BLaER1 treated with 17β-estradiol and CSF1 and Interleukin-3, amounts not matched to agents 10 nM and 100 nM (cell line): ENCODE data around the gene DDX25.

Experiments
- H3K27ac ChIP-seq, 11 experiments: shearing (Covaris generic); formaldehyde crosslinking; 2 replicates each; pipeline ENCODE4 v1.8.1; 2022
- H3K27me3 ChIP-seq, 11 experiments: shearing (Covaris generic); formaldehyde crosslinking; 2 replicates each; pipeline ENCODE4 v1.8.1; 2022
- H3K36me3 ChIP-seq, 11 experiments: shearing (Covaris generic); formaldehyde crosslinking; 2 replicates each; pipeline ENCODE4 v1.8.1; 2022
- H3K4me1 ChIP-seq, 10 experiments: shearing (Covaris generic); formaldehyde crosslinking; 2 replicates each; pipeline ENCODE4 v1.8.1; 2022
- H3K4me2 ChIP-seq, 11 experiments: shearing (Covaris generic); formaldehyde crosslinking; 2 replicates each; pipeline ENCODE4 v1.8.1; 2022
- H3K4me3 ChIP-seq, 10 experiments: shearing (Covaris generic); formaldehyde crosslinking; 2 replicates each; pipeline ENCODE4 v1.8.1; 2022
- H3K9ac ChIP-seq, 11 experiments: shearing (Covaris generic); formaldehyde crosslinking; 2 replicates each; pipeline ENCODE4 v1.8.1; 2022
- H3K9me3 ChIP-seq, 11 experiments: shearing (Covaris generic); formaldehyde crosslinking; replicated peaks in 1 of 11; 2 replicates each; pipeline ENCODE4 v1.8.1; 2022
- H4K20me1 ChIP-seq, 11 experiments: shearing (Covaris generic); formaldehyde crosslinking; 2 replicates each; pipeline ENCODE4 v1.8.1; 2022
- Cebpa-rat ChIP-seq, 11 experiments: shearing (Covaris generic); IDR thresholded peaks; 2 replicates each; pipeline ENCODE4 v1.8.1; 2022

Gene DDX25

GRCh38 chr11:125939081-125939521 lies 34.8 kb downstream of the DDX25 start:
- Histone ChIP-seq H4K20me1 (no peaks in the 10 kb centered on the region), H3K36me3 (no peaks in the 10 kb centered on the region), H3K4me3 (no peak overlapping the region), H3K4me2 (peak overlapping the region in 2 of 11 experiments; percentile 17 to 32; a peak in 2 of 22 replicates), H3K9ac (no peak overlapping the region), H3K27me3 (no peaks in the 10 kb centered on the region), H3K9me3 (no peaks in the 10 kb centered on the region), H3K27ac (no peak overlapping the region), H3K4me1 (peaks cover 0 to 39% (median 29%) of the 10 kb centered on the region in 10 experiments; a peak in 16 of 20 replicates)
- TF ChIP-seq Cebpa-rat (IDR thresholded peaks at IDR 0.05): no peak

GRCh38 chr11:125940145-125940544 lies 35.8 kb downstream of the DDX25 start:
- Histone ChIP-seq H3K27me3 (no peaks in the 10 kb centered on the region), H3K4me1 (peaks cover 0 to 39% (median 29%) of the 10 kb centered on the region in 10 experiments; a peak in 16 of 20 replicates), H4K20me1 (no peaks in the 10 kb centered on the region; a peak in 1 of 22 replicates), H3K9ac (no peak overlapping the region), H3K4me2 (no peak overlapping the region), H3K36me3 (no peaks in the 10 kb centered on the region), H3K9me3 (no peaks in the 10 kb centered on the region), H3K4me3 (no peak overlapping the region), H3K27ac (no peak overlapping the region)
- no peak for TF ChIP-seq Cebpa-rat (IDR thresholded peaks at IDR 0.05)

GRCh38 chr11:125941267-125941618 lies 36.9 kb downstream of the DDX25 start:
- Histone ChIP-seq H3K4me3 (no peak overlapping the region), H3K36me3 (no peaks in the 10 kb centered on the region), H3K4me1 (peaks cover 0 to 48% (median 35%) of the 10 kb centered on the region in 10 experiments; a peak in 16 of 20 replicates), H4K20me1 (no peaks in the 10 kb centered on the region; a peak in 1 of 22 replicates), H3K27me3 (no peaks in the 10 kb centered on the region), H3K9me3 (no peaks in the 10 kb centered on the region), H3K4me2 (peak overlapping the region in 8 of 11 experiments; percentile 19 to 70 (median 54); a peak in 16 of 22 replicates), H3K27ac (no peak overlapping the region), H3K9ac (no peak overlapping the region)
- TF ChIP-seq Cebpa-rat (IDR thresholded peaks at IDR 0.05): no peak

DNA sequence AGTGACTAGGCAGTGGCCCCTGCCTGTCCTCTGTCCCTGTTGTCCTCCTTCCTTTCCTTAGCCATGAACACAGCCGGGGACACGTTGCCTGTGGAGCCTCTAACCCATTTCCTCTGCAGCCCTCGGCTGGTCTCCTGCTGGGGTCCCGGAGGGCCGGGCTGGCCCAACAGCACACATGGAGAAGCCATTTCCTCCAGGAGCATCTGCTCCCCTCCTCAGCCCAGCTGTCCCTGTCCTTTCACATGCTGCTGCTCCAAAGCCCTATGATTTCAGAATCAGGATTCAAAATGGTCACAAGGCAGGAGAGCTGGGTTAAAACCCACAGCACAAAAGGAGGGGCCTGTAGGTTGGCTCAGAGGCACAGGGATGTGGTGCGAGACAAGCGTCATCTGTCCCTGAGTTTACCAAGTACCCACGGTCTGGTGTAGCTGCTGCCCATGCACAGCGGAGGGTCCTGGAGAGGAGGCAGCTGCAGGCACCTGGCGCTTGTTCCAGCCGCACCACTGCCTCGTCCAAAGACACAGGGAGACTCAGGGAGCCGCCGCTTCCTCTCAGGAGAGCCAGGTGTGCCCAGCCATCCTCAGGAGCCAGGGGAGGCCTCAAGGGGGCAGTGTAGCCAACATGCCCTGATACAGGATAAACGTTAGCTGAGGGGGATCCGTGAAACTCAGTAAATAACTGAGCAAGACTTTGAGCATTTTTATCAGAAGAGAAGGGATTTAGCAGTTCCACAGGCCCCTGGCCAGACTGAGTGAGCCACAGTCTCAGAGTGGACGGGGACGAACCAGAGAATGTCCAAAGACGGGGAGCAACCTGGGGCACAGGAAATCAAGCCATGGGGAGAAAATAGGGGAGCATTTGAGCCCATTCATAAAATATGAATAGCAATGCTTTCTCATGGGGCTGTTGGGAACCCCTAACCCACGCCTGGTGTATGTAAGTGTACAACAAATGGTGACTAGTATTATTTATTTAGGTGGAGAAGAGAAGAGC lies 37.6 kb downstream of the DDX25 start:
- Histone ChIP-seq H3K9me3 (no peaks in the 10 kb centered on the region), H3K9ac (peak overlapping the region in 2 of 11 experiments; percentile 9 to 11; a peak in 1 of 22 replicates), H4K20me1 (no peaks in the 10 kb centered on the region; a peak in 1 of 22 replicates), H3K4me2 (peak overlapping the region in 9 of 11 experiments; percentile 6 to 70 (median 47); a peak in 16 of 22 replicates), H3K27me3 (no peaks in the 10 kb centered on the region), H3K27ac (no peak overlapping the region), H3K4me1 (peaks cover 0 to 55% (median 39%) of the 10 kb centered on the region in 10 experiments; a peak in 16 of 20 replicates), H3K4me3 (no peak overlapping the region), H3K36me3 (no peaks in the 10 kb centered on the region)
- TF ChIP-seq Cebpa-rat (IDR thresholded peaks at IDR 0.05): no peak

DNA sequence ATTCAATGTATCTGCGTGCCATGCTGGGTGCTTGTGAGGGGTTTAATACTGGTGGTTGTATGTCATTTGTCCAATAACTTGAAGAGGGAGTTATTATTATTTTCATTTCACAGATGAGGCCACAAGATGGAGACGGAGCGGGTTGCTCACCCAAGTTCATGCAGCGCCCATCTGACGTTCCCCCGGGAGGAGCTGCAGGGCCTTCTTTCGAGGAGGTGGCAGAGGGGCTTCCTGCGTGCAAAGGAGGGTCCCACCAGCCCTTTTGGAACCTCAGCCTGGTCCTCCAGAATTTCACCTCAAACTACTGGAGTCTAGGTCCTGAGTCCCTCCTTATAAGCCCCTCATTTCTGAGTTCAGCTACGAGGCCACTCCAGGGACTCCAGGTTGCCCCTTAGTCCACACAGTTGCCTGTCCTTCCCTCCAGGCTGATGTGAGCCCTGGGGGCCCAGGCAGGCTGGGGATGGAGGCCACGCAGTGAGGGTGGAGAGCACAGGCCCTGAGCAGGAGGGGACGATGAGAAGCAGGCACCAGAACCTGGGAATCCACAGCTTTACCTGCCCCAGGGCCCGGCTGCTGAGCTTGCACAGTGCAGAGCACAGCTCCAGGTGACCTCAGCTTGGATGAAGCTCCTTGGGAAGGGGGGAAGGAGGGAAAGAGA lies 38.6 kb downstream of the DDX25 start:
- no peaks in the 10 kb centered on the region for H3K36me3 ChIP-seq
- no peak overlapping the region for H3K4me3 ChIP-seq
- no peaks in the 10 kb centered on the region for H3K27me3 ChIP-seq
- H3K4me1 ChIP-seq: peaks cover 0 to 65% (median 49%) of the 10 kb centered on the region in 10 experiments; a peak in 18 of 20 replicates
- no peak overlapping the region for H3K27ac ChIP-seq
- no peaks in the 10 kb centered on the region; a peak in 1 of 22 replicates for H4K20me1 ChIP-seq
- peak overlapping the region in 8 of 11 experiments; percentile 19 to 70 (median 54); a peak in 12 of 22 replicates for H3K4me2 ChIP-seq
- no peak for TF ChIP-seq Cebpa-rat (IDR thresholded peaks at IDR 0.05)
- H3K9me3 ChIP-seq: no peaks in the 10 kb centered on the region
- H3K9ac ChIP-seq: 0 out of 22 replicates have a peak overlapping the region, but pooled peaks of 1 of the 11 experiments have one; percentile 18

GRCh38 chr11:125943661-125944349 lies 39.5 kb downstream of the DDX25 start:
- no peaks in the 10 kb centered on the region; a peak in 1 of 22 replicates for H4K20me1 ChIP-seq
- H3K4me1 ChIP-seq: peaks cover 0 to 65% (median 53%) of the 10 kb centered on the region in 10 experiments; a peak in 18 of 20 replicates
- peak overlapping the region in 2 of 11 experiments; percentile 68 to 70; a peak in 2 of 22 replicates for H3K4me2 ChIP-seq
- no peaks in the 10 kb centered on the region for H3K36me3 ChIP-seq
- no peak overlapping the region for H3K27ac ChIP-seq
- H3K9ac ChIP-seq: no peak overlapping the region
- H3K4me3 ChIP-seq: no peak overlapping the region
- H3K9me3 ChIP-seq: no peaks in the 10 kb centered on the region
- no peaks in the 10 kb centered on the region for H3K27me3 ChIP-seq
- TF ChIP-seq Cebpa-rat (IDR thresholded peaks at IDR 0.05): no peak

- Histone ChIP-seq H3K4me2 (no peak overlapping the region), H3K27ac (no peak overlapping the region), H3K9ac (no peak overlapping the region), H3K9me3 (no peaks in the 10 kb centered on the region), H4K20me1 (no peaks in the 10 kb centered on the region; a peak in 1 of 22 replicates), H3K27me3 (no peaks in the 10 kb centered on the region), H3K4me3 (no peak overlapping the region), H3K36me3 (no peaks in the 10 kb centered on the region), H3K4me1 (peaks cover 0 to 65% (median 53%) of the 10 kb centered on the region in 10 experiments; a peak in 18 of 20 replicates)
- TF ChIP-seq Cebpa-rat (IDR thresholded peaks at IDR 0.05): no peak
Observed at GRCh38 chr11:125944350-125945010, 40.2 kb downstream of the DDX25 start.
